ELF-1 (cell line): ENCODE measurements around the gene APOBEC3F.
"Not testable (repeated sequence)": the region's sequence is repeated elsewhere in the genome, so short reads cannot be mapped to it uniquely, and the experiment has no call there.

Source experiments
- DNase-seq: peaks from one replicate; pipeline ENCODE4 v3.0.0-alpha.2; 2016; ENCODE audit warnings: low read depth, low spot score

The APOBEC3F gene

GRCh38 chr22:39027717-39028116 is 12.9 kb upstream of the APOBEC3F start:
- DNase-seq: no peak

GRCh38 chr22:39028281-39028680 is 12.4 kb upstream of the APOBEC3F start:
- peak; percentile 62 for DNase-seq

- no peak for DNase-seq
These were observed 11.4 kb upstream of the APOBEC3F start for GRCh38 chr22:39029227-39029626.

GRCh38 chr22:39030705-39031104 is 10.0 kb upstream of the APOBEC3F start:
- no peak for DNase-seq

GRCh38 chr22:39031434-39032295 is 9.0 kb upstream of the APOBEC3F start:
- DNase-seq: peak; percentile 65

- peak; percentile 27 for DNase-seq
These were observed 3.6 kb upstream of the APOBEC3F start for GRCh38 chr22:39037071-39037470.

GRCh38 chr22:39039306-39040126 is 1.1 kb upstream of the APOBEC3F start:
- no peak for DNase-seq

GRCh38 chr22:39040155-39040537 is 518 bp upstream of the APOBEC3F start:
- DNase-seq: peak; percentile 45

- no peak for DNase-seq
These were observed 1.2 kb downstream of the APOBEC3F start for GRCh38 chr22:39041908-39042307.

- not testable (repeated sequence) for DNase-seq
These were observed 2.4 kb downstream of the APOBEC3F start for GRCh38 chr22:39043063-39043462.

GRCh38 chr22:39045136-39045535 is 4.5 kb downstream of the APOBEC3F start:
- not testable (repeated sequence) for DNase-seq

GRCh38 chr22:39049486-39049885 is 8.8 kb downstream of the APOBEC3F start:
- DNase-seq: not testable (repeated sequence)

- peak; percentile 57 for DNase-seq
These were observed 11.3 kb downstream of the APOBEC3F start for GRCh38 chr22:39051844-39052495.

GRCh38 chr22:39055658-39056057 is 15.0 kb downstream of the APOBEC3F start:
- DNase-seq: no peak

GRCh38 chr22:39061290-39061689 is 20.6 kb downstream of the APOBEC3F start:
- not testable (repeated sequence) for DNase-seq

- DNase-seq: not testable (repeated sequence)
These were observed 21.3 kb downstream of the APOBEC3F start for GRCh38 chr22:39061951-39062350.

GRCh38 chr22:39063904-39064303 is 23.2 kb downstream of the APOBEC3F start:
- DNase-seq: not testable (repeated sequence)

GRCh38 chr22:39066442-39067276 is 26.0 kb downstream of the APOBEC3F start:
- not testable (repeated sequence) for DNase-seq

- peak; percentile 67 for DNase-seq
These were observed 27.5 kb downstream of the APOBEC3F start for GRCh38 chr22:39068033-39068785.

GRCh38 chr22:39070186-39070585 is 29.5 kb downstream of the APOBEC3F start:
- DNase-seq: no peak
